ENCODE data around the gene FPGS.
A peak's percentile ranks its signal among the peaks of the same experiment; 100 is the strongest.

FPGS gene

DNA sequence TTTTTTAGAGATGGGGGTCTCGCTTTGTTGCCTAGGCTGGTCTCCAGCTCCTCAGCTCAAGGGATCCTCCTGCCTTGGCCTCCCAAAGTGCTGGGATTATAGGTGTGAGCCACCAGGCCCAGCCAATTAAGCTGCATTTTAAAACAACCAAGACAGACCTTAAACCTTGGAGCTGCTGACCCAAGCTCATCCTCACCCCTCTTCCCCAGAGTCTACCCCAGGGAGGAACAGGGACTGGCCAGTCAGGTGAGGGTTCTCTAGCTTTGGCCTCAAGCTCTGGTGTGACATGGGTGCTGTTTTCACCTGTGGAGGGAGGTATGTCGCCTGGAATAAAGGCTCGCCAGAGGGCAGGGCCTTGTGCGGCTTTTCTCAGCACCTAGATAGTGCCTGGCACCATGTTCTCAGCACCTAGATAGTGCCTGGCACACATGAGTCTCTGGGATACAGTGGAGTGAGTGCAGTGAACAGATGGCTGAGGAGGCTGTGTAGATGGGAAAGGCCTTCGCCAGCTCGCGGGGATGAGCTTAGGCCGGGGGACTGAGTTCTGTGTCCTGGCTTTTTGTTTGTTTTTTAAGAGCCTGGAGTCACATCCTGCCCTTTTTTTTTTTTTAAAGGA, 9.5 kb upstream of the FPGS start:
- Histone ChIP-seq H3K27ac (peak overlapping the region; percentile 19), H3K4me1 (no peaks in the 10 kb centered on the region), H2AFZ (no peak overlapping the region), H3K36me3 (ENCODE audit: control insufficient read depth, insufficient read depth, low read length) (no peaks in the 10 kb centered on the region), H3K4me2 (ENCODE audit: low read length) (no peak overlapping the region), H3K9me3 (ENCODE audit: control insufficient read depth, low read length) (no peaks in the 10 kb centered on the region), H3K4me3 (ENCODE audit: low read depth, low read length) (no peak overlapping the region), H3K27me3 (ENCODE audit: control insufficient read depth, insufficient read depth, low read length) (no peaks in the 10 kb centered on the region), H3K79me2 (no peaks in the 10 kb centered on the region), H3K9ac (no peak overlapping the region)
- no peak for TF ChIP-seq CTCF (IDR thresholded peaks at IDR 0.05)

- Histone ChIP-seq H3K9me3 (ENCODE audit: control insufficient read depth, low read length) (no peaks in the 10 kb centered on the region), H3K4me2 (ENCODE audit: low read length) (no peak overlapping the region), H2AFZ (no peak overlapping the region), H3K79me2 (no peaks in the 10 kb centered on the region), H3K4me3 (ENCODE audit: low read depth, low read length) (no peak overlapping the region), H3K4me1 (no peaks in the 10 kb centered on the region), H3K9ac (no peak overlapping the region), H3K36me3 (ENCODE audit: control insufficient read depth, insufficient read depth, low read length) (no peaks in the 10 kb centered on the region), H3K27ac (no peak overlapping the region), H3K27me3 (ENCODE audit: control insufficient read depth, insufficient read depth, low read length) (no peaks in the 10 kb centered on the region)
- no peak for TF ChIP-seq CTCF (IDR thresholded peaks at IDR 0.05)
Measured at GRCh38 chr9:127794001-127794791, 8.5 kb upstream of the FPGS start.

- H3K4me1 ChIP-seq = no peaks in the 10 kb centered on the region
Measured at GRCh38 chr9:127796225-127796813, 6.4 kb upstream of the FPGS start.

GRCh38 chr9:127796852-127797370, 5.8 kb upstream of the FPGS start:
- H3K4me1 ChIP-seq = no peaks in the 10 kb centered on the region
- no peak overlapping the region for H3K4me3 ChIP-seq (ENCODE audit: low read depth, low read length)
- no peak overlapping the region for H2AFZ ChIP-seq
- no peak overlapping the region for H3K27ac ChIP-seq
- no peaks in the 10 kb centered on the region for H3K9me3 ChIP-seq (ENCODE audit: control insufficient read depth, low read length)
- no peaks in the 10 kb centered on the region for H3K79me2 ChIP-seq
- no peaks in the 10 kb centered on the region for H3K27me3 ChIP-seq (ENCODE audit: control insufficient read depth, insufficient read depth, low read length)
- no peak overlapping the region for H3K9ac ChIP-seq
- H3K36me3 ChIP-seq (ENCODE audit: control insufficient read depth, insufficient read depth, low read length) = no peaks in the 10 kb centered on the region
- TF ChIP-seq CTCF (IDR thresholded peaks at IDR 0.05) = no peak
- no peak overlapping the region for H3K4me2 ChIP-seq (ENCODE audit: low read length)

More at GRCh38 chr9:127796225-127796813, 6.4 kb upstream of the FPGS start:
- no peaks in the 10 kb centered on the region for H3K36me3 ChIP-seq (ENCODE audit: control insufficient read depth, insufficient read depth, low read length)
- no peaks in the 10 kb centered on the region for H3K79me2 ChIP-seq
- H3K4me3 ChIP-seq (ENCODE audit: low read depth, low read length) = no peak overlapping the region
- no peak overlapping the region for H3K27ac ChIP-seq
- no peak for TF ChIP-seq CTCF (IDR thresholded peaks at IDR 0.05)
- H3K4me2 ChIP-seq (ENCODE audit: low read length) = no peak overlapping the region
- no peak overlapping the region for H2AFZ ChIP-seq
- H3K27me3 ChIP-seq (ENCODE audit: control insufficient read depth, insufficient read depth, low read length) = no peaks in the 10 kb centered on the region
- H3K9me3 ChIP-seq (ENCODE audit: control insufficient read depth, low read length) = no peaks in the 10 kb centered on the region
- no peak overlapping the region for H3K9ac ChIP-seq

All from parathyroid adenoma (tissue), 2 donors.